GM18870 (cell line): Measurements from ENCODE around the gene EDDM3A.
"Not testable (repeated sequence)": the region's sequence is repeated elsewhere in the genome, so short reads cannot be mapped to it uniquely, and the experiment has no call there.

Experiments
- ATAC-seq: cut with Tn5 transposase; IDR thresholded peaks from one replicate; pipeline ENCODE4 v1.9.1; 2021; ENCODE audit warnings: moderate library complexity; ENCODE audit not compliant: unreplicated experiment

Gene EDDM3A

DNA sequence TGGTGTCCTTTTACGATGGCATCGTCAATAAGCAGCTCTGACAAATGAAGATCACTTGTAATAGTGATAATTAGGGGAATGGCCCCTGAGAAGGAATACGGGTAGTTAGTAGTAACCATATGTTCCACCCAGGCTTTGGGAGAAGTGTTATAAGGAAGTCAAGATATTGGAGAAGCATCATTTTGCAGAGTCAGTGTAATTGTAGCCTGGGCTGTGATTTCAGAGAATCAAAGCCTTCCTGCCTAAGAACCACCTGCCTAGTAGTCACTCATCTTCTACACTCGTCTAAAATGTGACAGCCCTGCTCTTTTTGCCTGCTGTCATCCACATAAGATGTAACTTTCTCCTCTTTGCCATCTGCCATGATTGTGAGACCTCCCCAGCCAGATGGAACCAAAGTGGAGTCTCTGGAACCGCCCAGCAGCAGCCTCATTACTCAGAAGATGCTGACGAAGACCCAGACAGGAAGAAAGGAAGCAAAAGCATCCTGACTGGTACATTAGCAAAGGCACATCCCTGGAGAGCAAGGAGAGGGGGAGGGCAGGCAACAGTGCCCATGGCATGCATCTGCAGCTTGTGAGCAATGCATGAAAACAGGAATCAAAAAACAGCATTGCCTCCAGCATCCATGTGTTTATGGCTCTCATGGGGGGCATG, 12.6 kb upstream of the EDDM3A start:
- no peak for ATAC-seq

GRCh38 chr14:20733684-20734429, 11.8 kb upstream of the EDDM3A start:
- ATAC-seq, result no peak

GRCh38 chr14:20734430-20734806, 11.3 kb upstream of the EDDM3A start:
- ATAC-seq, result no peak

- not testable (repeated sequence) for ATAC-seq
Observed at GRCh38 chr14:20738292-20738691, 7.4 kb upstream of the EDDM3A start.

DNA sequence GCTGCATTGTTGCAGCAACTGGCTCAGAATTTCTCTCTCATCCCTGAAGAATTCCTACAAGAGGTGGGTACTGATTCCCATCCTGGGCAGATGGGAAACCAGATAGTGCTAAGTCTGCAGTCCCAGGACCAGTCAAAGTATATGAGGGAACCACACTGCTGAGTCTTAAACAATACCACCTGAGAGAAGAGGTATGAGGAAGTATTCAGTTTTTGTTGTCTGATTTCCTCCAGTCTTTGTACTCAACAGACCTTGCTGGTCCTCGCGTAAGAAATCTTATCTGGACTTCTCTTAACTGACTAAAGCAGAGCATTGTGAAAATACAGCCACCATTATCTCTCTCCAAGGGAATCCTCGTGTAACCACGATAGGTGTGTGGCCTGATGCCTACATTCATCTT, 3.6 kb upstream of the EDDM3A start:
- no peak for ATAC-seq

DNA sequence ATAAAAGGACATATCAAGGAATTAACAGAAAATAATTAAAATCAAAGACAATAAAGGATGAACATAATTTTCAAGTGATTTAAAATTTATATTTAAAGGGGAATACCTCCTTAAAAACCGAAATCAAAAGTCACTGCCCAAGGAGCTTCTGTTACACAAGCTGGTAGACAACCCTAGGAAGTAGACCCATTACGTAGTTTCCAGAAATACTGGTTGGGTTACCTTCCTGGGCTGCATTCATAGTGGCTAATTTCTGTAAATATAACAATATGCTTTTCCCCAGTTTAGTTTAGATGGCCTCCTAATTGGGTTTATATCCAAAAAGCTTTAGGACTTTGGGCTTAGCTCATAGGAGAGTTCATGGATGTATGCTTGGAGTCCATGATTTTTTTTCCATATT, 2.1 kb upstream of the EDDM3A start:
- ATAC-seq, result no peak

DNA sequence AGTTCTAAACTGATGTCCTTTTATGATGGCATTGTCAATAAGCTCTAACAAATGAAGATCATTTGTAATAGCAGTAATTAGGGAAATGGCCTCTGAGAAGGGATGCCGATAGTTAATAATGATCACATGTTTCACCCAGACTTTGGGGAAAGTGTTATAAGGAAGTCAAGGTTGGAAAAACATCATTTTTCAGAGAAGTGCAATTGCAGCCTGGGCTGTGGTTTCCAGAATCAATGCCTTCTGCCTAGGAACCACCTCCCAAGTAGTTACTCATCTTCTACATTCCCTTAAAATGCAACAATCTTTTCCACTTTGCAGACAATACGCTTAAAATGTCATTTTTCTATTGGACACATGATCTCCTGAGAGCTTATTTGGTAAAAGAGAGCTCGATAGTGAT, 879 bp downstream of the EDDM3A start:
- no peak for ATAC-seq

DNA sequence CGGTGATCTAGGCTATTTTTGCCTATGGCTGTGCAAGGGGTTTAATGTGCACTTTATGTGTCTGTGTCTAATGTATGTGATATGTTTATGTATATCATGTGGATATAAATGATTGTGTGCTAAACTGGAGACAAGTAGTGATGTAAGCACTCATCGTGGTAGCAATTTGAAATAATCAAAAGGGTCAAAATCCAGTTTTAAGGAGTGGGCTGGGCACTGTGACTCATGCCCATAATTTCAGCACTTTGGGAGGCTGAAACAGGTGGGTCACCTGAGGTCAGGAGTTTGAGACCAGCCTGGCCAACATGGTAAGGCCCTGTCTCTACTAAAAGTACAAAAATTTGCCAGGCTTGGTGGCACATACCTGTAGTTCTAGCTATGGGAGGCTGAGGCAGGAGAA, 2.8 kb downstream of the EDDM3A start:
- no peak for ATAC-seq

GRCh38 chr14:20750194-20750593, 4.5 kb downstream of the EDDM3A start:
- no peak for ATAC-seq

DNA sequence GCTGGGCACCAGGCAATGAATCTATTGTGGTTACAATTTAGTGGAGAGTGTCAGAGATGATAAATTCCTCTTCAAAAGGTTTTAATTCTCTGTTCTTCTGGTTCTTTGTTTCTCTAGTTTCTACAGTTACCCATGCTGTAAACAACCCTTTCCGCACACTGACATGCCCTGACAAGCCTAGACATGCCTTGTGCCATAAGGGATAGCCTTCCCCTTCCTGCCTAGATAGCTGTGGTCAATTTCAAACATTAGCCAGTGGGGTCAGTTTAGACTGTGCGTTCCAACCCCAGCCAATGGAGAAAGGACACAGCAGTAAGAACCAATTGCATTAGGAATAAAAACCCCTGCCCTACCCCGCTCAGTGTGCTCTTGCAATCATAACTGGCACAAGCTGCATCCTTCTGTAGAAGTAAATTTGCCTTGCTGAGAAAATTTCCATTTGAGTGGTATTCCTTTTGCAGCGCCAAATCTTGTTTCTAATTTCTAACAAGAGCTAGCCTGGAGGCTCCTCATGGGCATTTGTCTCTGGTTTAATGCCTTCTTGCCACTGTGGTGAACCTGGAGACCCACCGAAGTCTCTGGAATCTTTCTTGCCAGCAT, 6.4 kb downstream of the EDDM3A start:
- ATAC-seq, result no peak

- ATAC-seq, result no peak
Observed at GRCh38 chr14:20754308-20754707, 8.6 kb downstream of the EDDM3A start.

DNA sequence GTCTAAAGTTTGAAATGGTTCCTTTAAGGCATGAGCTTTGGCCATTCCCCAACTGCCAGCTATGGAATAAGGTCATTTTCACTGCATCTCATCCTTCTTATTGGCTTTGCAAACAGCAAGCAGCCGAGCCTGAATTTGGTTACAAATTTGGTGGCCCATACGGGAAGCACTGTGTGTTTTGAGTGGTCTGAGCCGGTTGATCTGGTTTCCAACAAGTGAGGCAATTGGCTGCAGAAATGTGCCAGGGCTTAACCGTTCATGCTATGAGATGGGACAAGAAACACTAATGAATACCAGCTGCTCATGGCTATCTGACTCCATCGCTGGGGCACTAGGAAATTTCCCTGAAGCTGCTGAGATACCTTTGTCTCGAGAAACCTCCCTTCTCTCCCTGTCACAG, 9.3 kb downstream of the EDDM3A start:
- no peak for ATAC-seq

DNA sequence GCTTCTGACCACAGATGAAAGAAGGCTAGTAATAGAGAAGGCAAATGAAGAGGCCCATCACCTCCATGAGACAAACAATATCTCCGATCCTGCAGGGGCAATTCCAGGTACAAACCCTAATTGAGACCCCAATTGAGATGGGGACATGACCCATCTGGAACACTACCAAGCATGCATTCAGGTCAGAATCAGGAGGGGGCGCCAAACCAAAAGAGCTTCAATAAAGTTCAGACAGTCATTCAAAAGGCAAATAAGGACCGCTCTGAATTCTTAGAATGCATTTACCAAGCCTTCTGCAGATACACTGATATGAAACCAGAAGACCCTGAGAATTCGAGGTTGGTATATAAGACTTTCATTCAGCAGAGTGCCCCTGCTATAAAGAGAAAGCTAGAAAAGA, 12.3 kb downstream of the EDDM3A start:
- no peak for ATAC-seq

- ATAC-seq, result not testable (repeated sequence)
Observed at GRCh38 chr14:20759465-20759864, 13.8 kb downstream of the EDDM3A start.

DNA sequence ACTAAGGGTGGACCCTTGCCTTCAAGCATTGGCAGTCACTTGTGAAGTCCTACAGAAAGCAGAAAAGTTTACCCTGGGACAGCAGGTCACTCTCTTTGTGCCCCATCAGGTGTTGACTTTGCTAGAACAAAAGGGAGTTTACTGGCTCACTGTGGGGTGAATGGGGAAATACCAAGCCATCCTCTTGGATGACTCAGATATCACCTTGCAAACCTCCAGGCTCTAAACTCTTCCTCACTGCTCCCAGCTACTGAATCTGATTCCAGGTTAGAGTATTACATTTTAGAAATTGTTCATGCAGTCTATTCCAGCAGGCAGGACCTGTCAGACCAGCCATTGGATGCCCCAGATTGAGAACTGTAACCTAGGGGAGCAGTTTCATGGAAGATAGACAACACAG, 15.3 kb downstream of the EDDM3A start:
- no peak for ATAC-seq

- no peak for ATAC-seq
Observed at GRCh38 chr14:20768593-20768892, 22.9 kb downstream of the EDDM3A start.

- ATAC-seq, result no peak
Observed at GRCh38 chr14:20769421-20769820, 23.7 kb downstream of the EDDM3A start.

DNA sequence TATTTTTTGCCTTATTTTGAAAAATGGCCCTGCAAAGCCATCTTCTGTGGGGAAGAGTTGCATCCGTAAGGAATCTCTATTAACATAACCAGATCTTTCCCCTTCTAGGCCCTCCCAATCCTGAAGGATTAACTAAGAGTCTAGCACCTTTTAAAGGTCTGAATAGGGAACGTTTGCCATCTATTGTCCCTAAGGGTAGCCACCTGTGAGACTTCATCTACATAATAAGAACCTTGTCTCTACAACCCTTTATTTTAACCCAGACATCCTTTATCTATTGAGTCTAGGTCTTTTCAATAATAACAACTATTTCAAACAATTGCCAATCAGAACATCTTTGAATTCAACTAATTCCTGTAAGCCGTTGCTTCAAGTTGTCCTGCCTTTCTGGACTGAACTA, 27.0 kb downstream of the EDDM3A start:
- no peak for ATAC-seq

DNA sequence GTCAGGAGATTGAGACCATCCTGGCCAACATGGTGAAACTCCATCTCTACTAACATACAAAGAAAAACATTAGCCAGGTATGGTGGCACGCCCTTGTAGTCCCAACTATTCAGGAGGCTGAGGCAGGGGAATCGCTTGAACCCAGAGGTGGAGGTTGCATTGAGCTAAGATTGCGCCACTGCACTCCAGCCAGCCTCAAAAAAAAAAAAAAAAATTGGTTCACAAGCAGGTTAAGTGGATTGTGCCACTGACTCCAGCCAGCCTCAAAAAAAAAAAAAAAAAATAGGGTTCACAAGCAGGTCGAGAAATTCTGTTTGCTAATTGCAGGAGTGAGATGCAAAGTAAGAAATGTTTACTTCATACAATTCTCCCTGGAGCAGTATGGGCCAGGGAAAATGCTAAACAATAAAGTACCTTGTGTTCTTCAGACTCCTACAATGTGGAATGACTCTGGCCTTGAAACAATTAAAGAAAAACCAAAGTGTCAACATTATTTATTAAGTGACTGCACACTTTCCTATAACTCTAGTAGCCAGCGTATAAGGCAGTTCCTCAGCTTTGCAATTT, 28.7 kb downstream of the EDDM3A start:
- no peak for ATAC-seq

DNA sequence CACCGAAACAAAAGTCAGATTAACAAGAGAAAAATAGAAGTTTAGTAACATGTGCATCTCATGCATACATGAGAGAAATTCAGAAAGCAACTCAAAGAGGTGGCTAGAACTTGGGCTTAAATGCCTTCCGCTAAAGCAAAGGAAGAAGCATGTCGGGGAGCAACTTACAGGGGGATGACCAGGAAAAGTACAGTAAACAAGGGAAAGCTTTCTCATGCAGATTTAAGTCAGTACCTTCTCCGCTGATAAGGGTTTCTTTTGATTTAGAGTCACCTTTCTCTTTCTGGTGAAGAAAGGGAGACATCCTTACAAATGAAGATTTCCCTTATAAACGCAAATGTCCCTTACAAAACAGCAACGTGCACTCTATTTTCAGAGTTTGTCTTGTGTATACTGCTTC, 29.4 kb downstream of the EDDM3A start:
- no peak for ATAC-seq

GRCh38 chr14:20775901-20776300, 30.2 kb downstream of the EDDM3A start:
- ATAC-seq, result no peak

DNA sequence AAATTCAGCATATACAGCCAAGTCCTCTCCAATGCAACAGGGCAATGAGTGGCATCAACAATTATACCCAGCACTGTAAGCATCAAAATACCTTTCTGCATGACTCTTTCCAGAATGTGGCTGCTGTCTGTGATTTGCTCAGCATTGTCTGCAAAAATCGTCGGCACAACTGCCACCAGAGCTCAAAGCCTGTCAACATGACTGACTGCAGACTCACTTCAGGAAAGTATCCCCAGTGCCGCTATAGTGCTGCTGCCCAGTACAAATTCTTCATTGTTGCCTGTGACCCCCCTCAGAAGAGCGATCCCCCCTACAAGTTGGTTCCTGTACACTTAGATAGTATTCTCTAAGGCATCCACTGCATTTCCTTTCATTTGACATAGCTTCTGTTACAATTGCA, 36.1 kb downstream of the EDDM3A start:
- no peak for ATAC-seq
